ENCODE measurements around the gene KMT5C.

The KMT5C gene

DNA sequence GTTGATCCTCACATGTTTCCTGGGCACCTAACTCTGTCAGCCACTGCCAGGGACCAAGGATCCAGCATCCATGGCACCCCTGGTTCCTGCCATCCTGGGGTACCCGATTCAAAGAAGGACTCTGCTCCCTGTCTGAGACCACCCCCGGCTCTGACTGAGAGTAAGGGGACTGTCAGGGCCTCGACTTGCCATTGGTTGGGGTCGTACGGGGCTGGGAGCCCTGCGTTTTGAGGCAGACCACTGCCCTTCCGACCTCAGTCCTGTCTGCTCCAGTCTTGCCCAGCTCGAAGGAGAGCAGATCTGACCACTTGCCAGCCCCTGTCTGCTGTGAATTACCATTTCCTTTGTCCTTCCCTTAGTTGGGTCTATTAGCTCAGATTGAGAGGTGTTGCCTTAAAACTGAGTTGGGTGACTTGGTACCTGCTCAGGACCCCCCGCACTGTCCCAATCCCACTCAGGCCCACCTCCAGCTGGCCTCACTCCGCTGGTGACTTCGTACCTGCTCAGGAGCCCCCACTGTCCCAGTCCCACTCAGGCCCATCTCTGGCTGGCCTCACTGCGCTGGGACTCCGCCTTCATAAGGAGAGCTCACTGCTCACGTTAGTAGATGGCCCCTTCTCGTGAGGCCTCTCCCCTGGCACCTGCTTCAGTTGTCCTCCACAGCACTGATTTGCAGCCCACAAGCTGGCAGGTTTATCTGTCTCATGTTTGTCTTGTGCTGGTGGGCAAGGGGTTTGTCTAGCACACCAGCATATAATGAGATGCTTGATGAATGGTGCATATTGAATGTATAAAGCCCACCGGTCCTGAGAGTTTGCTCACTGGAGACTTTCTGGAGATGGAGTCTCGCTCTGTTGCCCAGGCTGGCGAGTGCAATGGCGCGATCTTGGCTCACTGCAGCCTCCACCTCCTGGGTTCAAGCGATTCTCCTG lies 50.0 kb downstream of the KMT5C start:
- no peak for DNase-seq

DNA sequence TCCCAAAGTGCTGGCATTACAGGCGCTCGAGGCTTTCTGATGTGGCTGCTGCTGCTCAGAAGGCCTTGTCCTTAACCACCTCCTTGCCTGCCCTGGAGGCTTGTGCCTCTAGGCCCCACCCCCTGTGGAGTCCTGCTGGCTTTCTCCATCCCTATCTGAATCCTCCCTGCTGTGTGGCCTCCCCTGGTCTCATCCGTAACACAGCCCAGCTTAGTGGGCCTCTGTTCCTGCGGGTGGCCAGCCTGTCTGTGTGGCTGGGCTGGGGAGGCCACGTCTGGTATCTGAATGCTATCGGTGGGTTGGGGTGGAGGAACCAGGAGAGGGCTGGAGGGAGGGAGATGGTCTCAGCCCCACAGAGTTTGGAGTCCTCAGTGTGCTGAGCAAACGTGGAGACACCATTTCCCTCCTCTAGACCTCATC lies 50.8 kb downstream of the KMT5C start:
- no peak for DNase-seq

GRCh38 chr19:55391191-55391670 lies 51.6 kb downstream of the KMT5C start:
- DNase-seq: no peak

- no peak for DNase-seq
Observed at GRCh38 chr19:55391702-55392615, 52.3 kb downstream of the KMT5C start.

- no peak for DNase-seq
Observed at GRCh38 chr19:55392820-55393761, 53.4 kb downstream of the KMT5C start.

All from stimulated activated CD4-positive, alpha-beta T cell treated with anti-CD3 and anti-CD28 coated beads, Interleukin-2, amount 100 ng/mL, for 48 hours (primary cell).